Gastroesophageal sphincter (tissue), 4 donors: ENCODE results near the gene ELMO1. TPM values are rescaled to one million over a fixed set of nuclear protein-coding genes. Genes with fewer than 3 reads are reported as not detected.

Experiments
- ATAC-seq: fragments of 150-250 bp; one replicate; pipeline ENCODE4 v1.9.1; 2016; ENCODE audit warnings: mild to moderate bottlenecking, moderate library complexity
- H3K27ac ChIP-seq, 4 donors: fragments of 200-600 bp; sonication (generic) in 3 of 4; 1 replicate in 3 of 4; 2 replicates in 1 of 4; pipeline ENCODE4 v1.5.1; 2016 to 2019
- H3K27me3 ChIP-seq: fragments of 200-600 bp; sonication (generic); one replicate; pipeline ENCODE4 v1.5.1; 2019
- H3K36me3 ChIP-seq, 2 donors: fragments of 200-600 bp; sonication (generic); one replicate each; pipeline ENCODE4 v1.5.1; 2019; ENCODE audit warnings: control low read depth in 1 of 2
- H3K4me1 ChIP-seq, 3 donors: fragments of 200-600 bp; sonication (generic); 1 replicate in 2 of 3; 2 replicates in 1 of 3; pipeline ENCODE4 v1.5.1; 2016 to 2019; ENCODE audit warnings: control low read depth in 2 of 3
- H3K4me3 ChIP-seq, 2 donors: fragments of 200-600 bp; sonication (generic); one replicate each; pipeline ENCODE4 v1.5.1; 2019; ENCODE audit warnings: mild to moderate bottlenecking in 1 of 2, moderate library complexity in 1 of 2
- H3K9me3 ChIP-seq, 3 donors: fragments of 200-600 bp; sonication (generic); one replicate each; pipeline ENCODE4 v1.5.1; 2017 to 2019; ENCODE audit warnings: control low read depth in 2 of 3
- EP300 ChIP-seq: sonication (generic); formaldehyde crosslinking; IDR thresholded peaks from one replicate; pipeline ENCODE4 v1.6.1; 2017; ENCODE audit warnings: antibody characterized with exemption, mild to moderate bottlenecking
- POLR2A ChIP-seq, 2 donors: fragments of 450-650 bp; IDR thresholded peaks; one replicate each; pipeline ENCODE4 v1.6.1; 2017; ENCODE audit warnings: antibody characterized with exemption in 2 of 2, mild to moderate bottlenecking in 2 of 2, moderate library complexity in 1 of 2
- POLR2AphosphoS5 ChIP-seq: sonication (generic); formaldehyde crosslinking; IDR thresholded peaks from one replicate; pipeline ENCODE4 v1.6.1; 2017; ENCODE audit warnings: antibody characterized with exemption
- WGBS, 2 donors: methylation state at CpG; one replicate each; pipeline ENCODE4 v1.1.5; 2018; ENCODE audit warnings: low coverage in 1 of 2; 5-methylcytosine and 5-hydroxymethylcytosine counted together
- total RNA-seq, 4 donors: library from RNA; depleted of rRNA; stranded (reverse); fragments of >200 nt; gene quantifications; one replicate each; pipeline ENCODE4 v1.1.0, GENCODE V29; 2016
- TF ChIP-seq, protein P1 (sequence below), 4 experiments: fragments of 200-600 bp in 2 of 4; fragments of 450-650 bp in 2 of 4; sonication (generic) in 1 of 4; IDR thresholded peaks; one replicate each; pipeline ENCODE4 v1.5.1; 2017 to 2019; ENCODE audit warnings: antibody characterized with exemption in 4 of 4, mild to moderate bottlenecking in 2 of 4, moderate library complexity in 2 of 4

Gene ELMO1
- total RNA-seq, 4 donors from 2014 or later, result 22.1 to 54.0 (median 42.7) TPM

DNA sequence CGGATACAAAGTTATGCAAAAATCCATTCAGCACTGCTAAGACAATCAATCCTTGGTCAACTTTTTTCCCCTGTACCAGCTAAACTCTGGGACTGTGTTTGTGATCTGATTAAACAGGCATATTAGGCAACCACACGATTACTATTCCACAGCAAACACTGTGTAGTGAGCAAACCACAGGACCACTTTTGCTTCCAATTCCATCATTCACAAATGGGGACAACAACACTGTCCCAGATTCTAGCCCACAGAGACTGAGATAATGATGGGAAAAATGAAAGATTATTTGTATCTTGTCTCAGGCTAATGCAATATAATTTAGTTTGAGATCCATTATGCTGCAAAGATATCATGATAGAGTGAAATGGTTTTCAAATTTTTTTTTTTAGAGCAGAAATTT lies 560.7 kb downstream of the ELMO1 start:
- no peaks in the 10 kb centered on the region for H3K9me3 ChIP-seq
- H3K36me3 ChIP-seq, result peaks cover 0 to 42% of the 10 kb centered on the region in 2 donors
- H3K27ac ChIP-seq, result no peak overlapping the region
- H3K4me1 ChIP-seq, result no peaks in the 10 kb centered on the region
- H3K27me3 ChIP-seq, result no peaks in the 10 kb centered on the region
- WGBS, 2 donors, result 71 to 72% methylated on average over 2 of the region's 2 CpGs
- TF ChIP-seq POLR2AphosphoS5, result no peak
- no peak for TF ChIP-seq EP300
- TF ChIP-seq POLR2A (IDR thresholded peaks at IDR 0.05), result no peak
- TF ChIP-seq, protein P1, sequence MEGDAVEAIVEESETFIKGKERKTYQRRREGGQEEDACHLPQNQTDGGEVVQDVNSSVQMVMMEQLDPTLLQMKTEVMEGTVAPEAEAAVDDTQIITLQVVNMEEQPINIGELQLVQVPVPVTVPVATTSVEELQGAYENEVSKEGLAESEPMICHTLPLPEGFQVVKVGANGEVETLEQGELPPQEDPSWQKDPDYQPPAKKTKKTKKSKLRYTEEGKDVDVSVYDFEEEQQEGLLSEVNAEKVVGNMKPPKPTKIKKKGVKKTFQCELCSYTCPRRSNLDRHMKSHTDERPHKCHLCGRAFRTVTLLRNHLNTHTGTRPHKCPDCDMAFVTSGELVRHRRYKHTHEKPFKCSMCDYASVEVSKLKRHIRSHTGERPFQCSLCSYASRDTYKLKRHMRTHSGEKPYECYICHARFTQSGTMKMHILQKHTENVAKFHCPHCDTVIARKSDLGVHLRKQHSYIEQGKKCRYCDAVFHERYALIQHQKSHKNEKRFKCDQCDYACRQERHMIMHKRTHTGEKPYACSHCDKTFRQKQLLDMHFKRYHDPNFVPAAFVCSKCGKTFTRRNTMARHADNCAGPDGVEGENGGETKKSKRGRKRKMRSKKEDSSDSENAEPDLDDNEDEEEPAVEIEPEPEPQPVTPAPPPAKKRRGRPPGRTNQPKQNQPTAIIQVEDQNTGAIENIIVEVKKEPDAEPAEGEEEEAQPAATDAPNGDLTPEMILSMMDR (IDR thresholded peaks at IDR 0.05), result no peak
- H3K4me3 ChIP-seq, result no peak overlapping the region
- no peak for ATAC-seq

DNA sequence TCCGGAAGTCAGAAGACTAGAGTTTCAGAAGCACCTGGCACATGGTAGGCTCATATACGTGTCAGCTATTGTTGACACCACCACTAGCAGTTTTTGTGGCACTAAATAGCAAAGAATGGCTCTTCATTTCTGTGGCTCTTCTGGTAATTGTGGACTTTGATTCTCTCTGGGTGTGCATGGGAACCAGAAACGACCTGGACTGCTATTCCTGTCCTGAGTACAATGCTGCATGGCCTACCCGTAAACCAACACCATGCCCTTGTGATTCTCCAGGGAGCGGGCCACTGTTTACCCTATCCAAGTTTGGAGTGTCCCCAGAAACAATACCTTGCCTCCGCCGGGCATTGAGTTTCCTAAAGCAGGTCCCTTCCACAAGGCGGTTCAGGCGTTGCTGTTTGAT lies 561.4 kb downstream of the ELMO1 start:
- H3K4me1 ChIP-seq, result no peaks in the 10 kb centered on the region
- TF ChIP-seq, protein P1 (IDR thresholded peaks at IDR 0.05), result no peak
- TF ChIP-seq EP300, result no peak
- no peak for TF ChIP-seq POLR2AphosphoS5
- TF ChIP-seq POLR2A (IDR thresholded peaks at IDR 0.05), result no peak
- WGBS, 2 donors, result 52 to 75% methylated on average over 2 to 3 of the region's 9 CpGs
- H3K4me3 ChIP-seq, result no peak overlapping the region
- no peaks in the 10 kb centered on the region for H3K9me3 ChIP-seq
- H3K36me3 ChIP-seq, result peaks cover 0 to 37% of the 10 kb centered on the region in 2 donors
- no peak overlapping the region for H3K27ac ChIP-seq
- H3K27me3 ChIP-seq, result no peaks in the 10 kb centered on the region
- ATAC-seq, result no peak

DNA sequence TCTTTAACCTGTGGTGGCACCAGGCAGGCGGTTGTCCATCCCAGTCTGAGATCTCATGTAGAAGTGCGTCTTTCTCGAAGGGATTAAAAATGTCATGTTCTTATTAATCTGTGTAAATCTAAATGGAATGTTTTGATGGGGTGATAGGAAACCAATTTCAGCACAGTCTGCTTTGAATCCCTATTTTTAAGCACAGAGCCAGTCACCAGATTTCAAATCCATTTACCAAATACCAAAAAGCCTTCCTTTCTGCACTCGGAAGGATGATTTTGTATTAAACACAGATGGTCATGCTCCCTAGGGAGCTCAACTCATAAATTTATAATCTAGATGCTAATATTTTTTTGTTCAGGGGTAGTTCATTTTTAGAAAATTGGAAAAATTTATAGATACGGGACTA lies 563.8 kb downstream of the ELMO1 start:
- no peaks in the 10 kb centered on the region for H3K27me3 ChIP-seq
- H3K27ac ChIP-seq, result no peak overlapping the region
- no peaks in the 10 kb centered on the region for H3K9me3 ChIP-seq
- H3K4me3 ChIP-seq, result no peak overlapping the region
- TF ChIP-seq POLR2A (IDR thresholded peaks at IDR 0.05), result no peak
- no peak for TF ChIP-seq EP300
- TF ChIP-seq, protein P1 (IDR thresholded peaks at IDR 0.05), result no peak
- no peak for TF ChIP-seq POLR2AphosphoS5
- H3K4me1 ChIP-seq, result no peaks in the 10 kb centered on the region
- H3K36me3 ChIP-seq, result peaks cover 0 to 50% of the 10 kb centered on the region in 2 donors
- ATAC-seq, result no peak
- WGBS, 2 donors, result 73 to 78% methylated on average over 5 of the region's 5 CpGs

DNA sequence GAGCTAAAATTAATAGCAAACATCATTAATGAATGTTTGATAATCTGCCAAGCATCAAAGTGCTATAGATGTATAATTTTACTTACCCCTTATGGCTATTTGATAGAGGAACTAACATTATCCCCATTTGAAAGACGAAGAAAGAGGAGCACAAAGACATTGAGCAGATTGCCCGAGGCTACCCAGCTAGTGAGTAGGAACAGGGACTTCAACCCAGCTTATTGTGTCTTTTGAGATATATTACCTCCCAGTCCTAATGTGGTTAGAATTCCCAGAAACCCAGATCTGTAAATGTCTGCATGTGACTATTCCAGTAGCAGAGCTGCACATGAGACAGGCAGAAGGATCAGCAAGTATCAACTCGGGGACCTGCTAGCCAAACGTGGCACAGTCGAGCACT lies 564.3 kb downstream of the ELMO1 start:
- Histone ChIP-seq H3K9me3 (no peaks in the 10 kb centered on the region), H3K4me3 (no peak overlapping the region), H3K27ac (no peak overlapping the region), H3K27me3 (no peaks in the 10 kb centered on the region), H3K36me3 (peaks cover 0 to 52% of the 10 kb centered on the region in 2 donors), H3K4me1 (no peaks in the 10 kb centered on the region)
- TF ChIP-seq, protein P1 (IDR thresholded peaks at IDR 0.05), result no peak
- TF ChIP-seq POLR2A (IDR thresholded peaks at IDR 0.05), result no peak
- no peak for TF ChIP-seq POLR2AphosphoS5
- TF ChIP-seq EP300, result no peak
- ATAC-seq, result no peak
- WGBS, 2 donors, result 76 to 78% methylated on average over 3 to 5 of the region's 5 CpGs

DNA sequence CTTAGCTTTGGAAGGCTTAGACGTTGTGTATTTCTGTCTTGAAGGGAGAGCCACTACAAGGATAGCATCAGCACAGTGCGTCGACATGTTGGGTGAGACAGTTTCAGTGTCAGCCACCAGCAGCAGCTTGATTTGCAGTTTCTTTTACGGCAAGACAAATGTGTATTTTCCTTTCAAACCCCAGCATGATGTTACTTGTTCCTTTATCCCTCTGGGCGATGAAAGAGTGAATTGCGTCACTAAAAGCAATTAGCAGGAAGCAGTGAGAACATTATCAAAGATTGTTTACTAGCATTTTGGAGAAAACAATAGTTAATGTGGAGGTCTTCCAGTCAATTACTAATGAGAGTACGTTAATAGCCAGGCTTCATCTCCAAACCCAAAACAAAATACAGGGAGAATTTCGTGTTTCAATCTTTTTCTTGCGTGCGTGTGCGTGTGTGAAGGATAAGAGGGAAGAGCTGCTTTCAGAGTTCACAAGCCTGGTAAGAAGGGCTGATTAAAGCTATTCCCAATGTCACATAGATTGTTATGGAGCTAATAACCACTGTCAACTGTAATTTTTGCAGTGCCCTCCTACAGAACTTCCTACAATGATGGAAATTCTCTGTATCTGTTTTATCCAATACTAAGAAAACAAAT lies 567.3 kb downstream of the ELMO1 start:
- H3K27ac ChIP-seq, result no peak overlapping the region
- WGBS, 2 donors, result 71 to 84% methylated on average over 9 to 11 of the region's 11 CpGs
- H3K9me3 ChIP-seq, result no peaks in the 10 kb centered on the region
- H3K27me3 ChIP-seq, result no peaks in the 10 kb centered on the region
- no peak for TF ChIP-seq EP300
- TF ChIP-seq POLR2A (IDR thresholded peaks at IDR 0.05), result no peak
- no peak for TF ChIP-seq POLR2AphosphoS5
- TF ChIP-seq, protein P1 (IDR thresholded peaks at IDR 0.05), result no peak
- H3K4me3 ChIP-seq, result no peak overlapping the region
- ATAC-seq, result no peak
- peaks cover 0 to 59% of the 10 kb centered on the region in 2 donors for H3K36me3 ChIP-seq
- H3K4me1 ChIP-seq, result no peaks in the 10 kb centered on the region
